Hypothalamus (tissue), 51 donors: ENCODE measurements around the gene NRCAM.
"Not testable (repeated sequence)": the region's sequence is repeated elsewhere in the genome, so short reads cannot be mapped to it uniquely, and the experiment has no call there.

Source experiments
- DNase-seq, 51 donors: peaks; one replicate each; lab custom pipeline; 2025; lab: John Stamatoyannopoulos, UW

The NRCAM gene

GRCh38 chr7:108289852-108290251, 166.4 kb downstream of the NRCAM start:
- no peak for DNase-seq

- no peak for DNase-seq
These were observed 168.4 kb downstream of the NRCAM start for GRCh38 chr7:108287857-108288256.

- no peak for DNase-seq
These were observed 169.8 kb downstream of the NRCAM start for GRCh38 chr7:108286290-108286904.

- DNase-seq, result no peak
These were observed 170.5 kb downstream of the NRCAM start for GRCh38 chr7:108285778-108286177.

GRCh38 chr7:108285003-108285368, 171.2 kb downstream of the NRCAM start:
- DNase-seq, result no peak

- DNase-seq, result peak in 1 of 51 donors; percentile 57
These were observed 171.8 kb downstream of the NRCAM start for GRCh38 chr7:108284349-108285002.

- DNase-seq, result no peak
These were observed 173.0 kb downstream of the NRCAM start for GRCh38 chr7:108283252-108283651.

- DNase-seq, result no peak
These were observed 173.7 kb downstream of the NRCAM start for GRCh38 chr7:108282427-108282996.

- DNase-seq, result no peak
These were observed 176.1 kb downstream of the NRCAM start for GRCh38 chr7:108280136-108280535.

- no peak for DNase-seq
These were observed 177.5 kb downstream of the NRCAM start for GRCh38 chr7:108278776-108279175.

- DNase-seq, result no peak
These were observed 178.0 kb downstream of the NRCAM start for GRCh38 chr7:108278281-108278680.

- DNase-seq, result not testable (repeated sequence)
These were observed 181.8 kb downstream of the NRCAM start for GRCh38 chr7:108274447-108274846.

GRCh38 chr7:108272891-108273290, 183.3 kb downstream of the NRCAM start:
- not testable (repeated sequence) for DNase-seq

- DNase-seq, result no peak
These were observed 185.7 kb downstream of the NRCAM start for GRCh38 chr7:108270385-108271015.

GRCh38 chr7:108268200-108268820, 187.9 kb downstream of the NRCAM start:
- no peak for DNase-seq

GRCh38 chr7:108267615-108268014, 188.6 kb downstream of the NRCAM start:
- no peak for DNase-seq

GRCh38 chr7:108266491-108266890, 189.7 kb downstream of the NRCAM start:
- no peak for DNase-seq

- DNase-seq, result no peak
These were observed 190.2 kb downstream of the NRCAM start for GRCh38 chr7:108266035-108266434.

- no peak for DNase-seq
These were observed 191.2 kb downstream of the NRCAM start for GRCh38 chr7:108265007-108265406.

GRCh38 chr7:108263425-108263824, 192.8 kb downstream of the NRCAM start:
- peak in 1 of 51 donors; percentile 23 for DNase-seq

GRCh38 chr7:108261560-108262255, 194.5 kb downstream of the NRCAM start:
- DNase-seq, result no peak
